Amniotic epithelial cell (primary cell): ENCODE data around the gene TP53TG3E.
"Not testable (repeated sequence)": the region's sequence is repeated elsewhere in the genome, so short reads cannot be mapped to it uniquely, and the experiment has no call there.

Experiments used
- DNase-seq: peaks from one replicate; pipeline ENCODE4 v3.0.0-alpha.2; 2010; ENCODE audit warnings: low read depth

Gene TP53TG3E

DNA sequence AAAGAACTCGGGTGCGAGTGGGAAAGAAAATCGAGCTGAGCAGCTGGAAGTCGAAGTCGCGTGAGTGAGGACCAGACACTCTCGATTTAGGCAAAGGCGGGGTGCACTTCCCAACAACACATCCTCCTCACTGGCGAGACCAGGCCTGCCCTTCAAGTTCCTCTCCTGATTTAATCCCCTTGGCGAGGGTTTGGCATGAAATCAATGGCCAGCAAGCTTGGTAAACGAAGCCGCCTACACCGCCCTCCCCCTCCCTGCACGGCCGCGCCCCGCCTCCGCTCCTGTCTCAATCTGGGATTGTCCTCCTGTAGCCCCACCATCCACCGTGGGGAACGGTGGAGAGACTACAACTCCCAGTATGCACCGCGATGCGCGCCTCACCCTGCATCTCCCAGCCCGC is at the start of gene TP53TG3E:
Gene TP53TG3E (plus strand): TSS at position 301 of the 400 bp plus-strand sequence. CDS start 68 bp downstream, at position 369.
- not testable (repeated sequence) for DNase-seq

DNA sequence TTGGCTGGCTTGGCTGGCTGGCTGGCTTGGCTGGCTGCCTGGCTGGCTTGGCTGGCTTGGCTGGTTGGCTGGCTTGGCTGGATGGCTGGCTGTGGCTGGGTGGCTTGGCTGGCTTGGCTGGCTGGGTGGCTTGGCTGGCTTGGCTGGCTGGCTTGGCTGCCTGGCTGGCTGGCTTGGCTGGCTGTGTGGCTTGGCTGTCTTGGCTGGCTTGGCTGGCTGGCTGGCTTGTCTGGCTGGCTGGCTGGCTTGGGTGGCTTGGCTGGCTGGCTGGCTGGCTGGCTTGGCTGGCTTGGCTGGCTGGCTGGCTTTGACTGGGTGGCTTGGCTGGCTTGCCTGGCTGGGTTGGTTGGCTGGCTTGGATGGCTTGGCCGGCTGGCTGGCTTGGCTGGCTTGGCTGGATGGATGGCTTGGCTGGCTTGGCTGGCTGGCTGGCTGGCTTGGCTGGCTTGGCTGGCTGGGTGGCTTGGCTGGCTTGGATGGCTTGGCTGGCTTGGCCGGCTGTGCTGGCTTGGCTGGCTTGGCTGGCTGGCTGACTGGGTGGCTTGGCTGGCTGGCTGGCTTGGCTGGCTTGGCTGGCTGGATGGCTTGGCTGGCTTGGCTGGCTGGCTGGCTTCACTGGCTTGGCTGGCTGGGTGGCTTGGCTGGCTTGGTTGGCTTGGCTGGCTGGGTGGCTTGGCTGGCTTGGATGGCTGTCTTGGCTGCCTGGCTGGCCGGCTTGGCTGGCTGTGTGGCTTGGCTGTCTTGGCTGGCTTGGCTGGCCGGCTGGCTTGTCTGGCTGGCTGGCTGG is 32.3 kb downstream of the TP53TG3E start:
- DNase-seq = not testable (repeated sequence)

GRCh38 chr16:33337627-33338542 is 33.8 kb downstream of the TP53TG3E start:
- DNase-seq = not testable (repeated sequence)

DNA sequence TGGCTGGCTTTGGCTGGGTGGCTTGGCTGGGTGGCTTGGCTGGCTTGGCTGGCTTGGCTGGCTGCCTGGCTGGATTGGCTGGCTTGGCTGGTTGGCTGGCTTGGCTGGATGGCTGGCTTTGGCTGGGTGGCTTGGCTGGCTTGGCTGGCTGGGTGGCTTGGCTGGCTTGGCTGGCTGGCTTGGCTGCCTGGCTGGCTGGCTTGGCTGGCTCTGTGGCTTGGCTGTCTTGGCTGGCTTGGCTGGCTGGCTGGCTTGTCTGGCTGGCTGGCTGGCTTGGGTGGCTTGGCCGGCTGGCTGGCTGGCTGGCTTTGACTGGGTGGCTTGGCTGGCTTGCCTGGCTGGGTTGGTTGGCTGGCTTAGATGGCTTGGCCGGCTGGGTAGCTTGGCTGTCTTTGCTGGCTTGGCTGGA is 34.4 kb downstream of the TP53TG3E start:
- not testable (repeated sequence) for DNase-seq

DNA sequence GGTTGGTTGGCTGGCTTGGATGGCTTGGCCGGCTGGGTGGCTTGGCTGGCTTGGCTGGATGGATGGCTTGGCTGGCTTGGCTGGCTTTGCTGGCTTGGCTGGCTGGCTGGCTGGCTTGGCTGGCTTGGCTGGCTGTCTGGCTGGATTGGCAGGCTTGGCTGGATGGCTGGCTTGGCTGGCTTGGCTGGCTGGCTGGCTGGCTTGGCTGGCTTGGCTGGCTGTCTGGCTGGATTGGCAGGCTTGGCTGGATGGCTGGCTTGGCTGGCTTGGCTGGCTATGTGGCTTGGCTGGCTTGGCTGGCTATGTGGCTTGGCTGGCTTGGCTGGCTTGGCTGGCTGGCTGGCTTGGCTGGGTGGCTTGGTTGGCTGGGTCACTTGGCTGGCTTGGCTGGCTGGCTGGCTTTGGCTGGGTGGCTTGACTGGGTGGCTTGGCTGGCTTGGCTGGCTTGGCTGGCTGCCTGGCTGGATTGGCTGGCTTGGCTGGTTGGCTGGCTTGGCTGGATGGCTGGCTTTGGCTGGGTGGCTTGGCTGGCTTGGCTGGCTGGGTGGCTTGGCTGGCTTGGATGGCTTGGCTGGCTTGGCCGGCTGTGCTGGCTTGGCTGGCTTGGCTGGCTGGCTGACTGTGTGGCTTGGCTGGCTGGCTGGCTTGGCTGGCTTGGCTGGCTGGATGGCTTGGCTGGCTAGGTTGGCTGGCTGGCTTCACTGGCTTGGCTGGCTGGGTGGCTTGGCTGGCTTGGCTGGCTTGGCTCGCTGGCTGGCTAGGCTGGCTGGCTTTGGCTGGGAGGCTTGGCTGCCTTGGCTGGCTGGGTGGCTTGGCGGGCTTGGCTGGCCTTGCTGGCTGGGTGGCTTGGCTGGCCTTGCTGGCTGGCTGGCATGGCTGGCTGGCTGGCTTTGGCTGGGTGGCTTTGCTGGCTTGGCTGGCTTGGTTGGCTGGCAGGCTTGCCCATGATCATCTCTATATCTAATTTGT is 35.3 kb downstream of the TP53TG3E start:
- DNase-seq = not testable (repeated sequence)
